GM19240 (cell line): ENCODE measurements around the gene NFKB1.
A peak's percentile ranks its signal among the peaks of the same experiment; 100 is the strongest.

ENCODE experiments used
- DNase-seq: peaks from one replicate; pipeline ENCODE4 v3.0.0; 2011; ENCODE audit warnings: low spot score; ENCODE audit not compliant: insufficient read length

NFKB1 gene

GRCh38 chr4:102624505-102624904 lies 123.3 kb downstream of the NFKB1 start:
- no peak for DNase-seq

- DNase-seq: peak; percentile 38
Observed at GRCh38 chr4:102625232-102625930, 124.2 kb downstream of the NFKB1 start.

GRCh38 chr4:102627831-102628523 lies 126.8 kb downstream of the NFKB1 start:
- DNase-seq: no peak

- DNase-seq: no peak
Observed at GRCh38 chr4:102629673-102630072, 128.5 kb downstream of the NFKB1 start.

- no peak for DNase-seq
Observed at GRCh38 chr4:102631616-102632015, 130.5 kb downstream of the NFKB1 start.

- no peak for DNase-seq
Observed at GRCh38 chr4:102632241-102633065, 131.3 kb downstream of the NFKB1 start.

GRCh38 chr4:102633100-102633499 lies 131.9 kb downstream of the NFKB1 start:
- no peak for DNase-seq

GRCh38 chr4:102637391-102637790 lies 136.2 kb downstream of the NFKB1 start:
- DNase-seq: no peak

GRCh38 chr4:102638621-102639020 lies 137.5 kb downstream of the NFKB1 start:
- DNase-seq: no peak

GRCh38 chr4:102639598-102639997 lies 138.4 kb downstream of the NFKB1 start:
- DNase-seq: no peak

- DNase-seq: no peak
Observed at GRCh38 chr4:102640669-102641068, 139.5 kb downstream of the NFKB1 start.

- DNase-seq: no peak
Observed at GRCh38 chr4:102641793-102642192, 140.6 kb downstream of the NFKB1 start.

GRCh38 chr4:102642631-102643298 lies 141.6 kb downstream of the NFKB1 start:
- no peak for DNase-seq

- DNase-seq: no peak
Observed at GRCh38 chr4:102647117-102647516, 146.0 kb downstream of the NFKB1 start.

- no peak for DNase-seq
Observed at GRCh38 chr4:102657206-102657605, 156.0 kb downstream of the NFKB1 start.

GRCh38 chr4:102663073-102663472 lies 161.9 kb downstream of the NFKB1 start:
- DNase-seq: no peak

- no peak for DNase-seq
Observed at GRCh38 chr4:102665527-102665926, 164.4 kb downstream of the NFKB1 start.
